Activated gamma-delta T cell treated with anti-CD3 and anti-CD28 coated beads, Interleukin-2, amount 50 U/mL, for 16 hours (primary cell): ENCODE measurements around the gene CPLANE2.
"Not testable (repeated sequence)": the region's sequence is repeated elsewhere in the genome, so short reads cannot be mapped to it uniquely, and the experiment has no call there.

Experiments
- DNase-seq: peaks from one replicate; pipeline ENCODE4 v3.0.0-alpha.2; 2020; ENCODE audit warnings: low read depth

The CPLANE2 gene

DNA sequence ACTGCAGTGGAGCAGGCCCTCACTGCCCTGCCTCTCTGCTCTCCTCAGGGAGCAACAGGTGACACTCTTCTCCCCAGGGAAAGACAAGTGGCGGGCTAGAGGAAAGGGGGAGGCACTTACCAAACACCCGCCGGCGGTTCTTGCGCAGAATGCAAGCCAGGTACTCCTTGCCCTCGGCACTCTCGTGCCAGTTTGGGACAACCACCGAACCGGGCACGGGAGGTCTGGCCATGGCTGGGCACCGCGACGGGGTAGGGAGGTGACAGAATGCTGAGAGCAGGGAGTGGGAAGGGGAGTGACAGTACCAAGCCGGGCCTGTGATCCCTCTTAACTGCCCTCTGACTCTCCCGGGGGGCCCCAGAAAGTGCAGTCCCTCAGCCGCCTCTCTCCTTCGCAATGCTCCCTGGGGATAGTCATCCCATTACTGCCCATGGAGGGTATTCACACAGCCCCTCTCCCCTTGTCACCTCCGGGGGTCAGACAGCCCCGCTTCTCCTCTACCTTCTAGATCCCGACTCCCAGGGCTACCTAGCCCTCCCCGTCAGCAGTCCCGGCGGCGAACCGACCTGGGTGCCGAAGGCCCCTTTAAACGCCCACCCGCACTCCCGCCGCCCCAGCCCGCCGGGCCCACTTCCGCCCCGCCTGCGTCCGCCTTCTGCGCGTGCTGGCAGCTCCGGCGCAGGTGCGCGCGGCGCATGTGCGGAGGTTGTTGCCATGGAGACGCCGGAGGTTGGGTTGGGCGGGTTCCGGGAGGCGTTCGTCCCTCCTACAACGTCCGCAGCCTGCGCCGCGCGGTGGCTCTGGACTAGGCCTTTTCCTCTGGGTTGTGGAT lies at the start of gene CPLANE2:
TSS of gene CPLANE2 (minus strand) at position 673 of the 832 bp plus-strand sequence. CDS start at position 232, 441 bp downstream.
- peak; percentile 94 for DNase-seq

DNA sequence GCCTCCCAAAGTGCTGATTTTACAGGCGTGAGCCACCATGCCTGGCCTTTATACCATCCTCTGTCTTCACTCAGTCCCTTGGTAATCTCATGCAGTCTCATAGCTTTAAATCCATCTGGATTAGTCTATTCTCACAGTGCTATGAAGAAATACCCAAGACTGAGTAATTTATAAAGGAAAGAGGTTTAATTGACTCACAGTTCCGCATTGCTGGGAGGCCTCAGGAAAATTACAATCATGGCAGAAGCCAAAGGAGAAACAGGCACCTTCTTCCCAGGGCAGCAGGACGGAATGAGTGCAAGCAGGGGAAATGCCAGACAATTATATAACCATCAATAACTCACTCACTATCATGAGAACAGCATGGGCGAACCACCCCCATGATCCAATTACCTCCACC lies 49.1 kb upstream of the CPLANE2 start:
- no peak for DNase-seq

DNA sequence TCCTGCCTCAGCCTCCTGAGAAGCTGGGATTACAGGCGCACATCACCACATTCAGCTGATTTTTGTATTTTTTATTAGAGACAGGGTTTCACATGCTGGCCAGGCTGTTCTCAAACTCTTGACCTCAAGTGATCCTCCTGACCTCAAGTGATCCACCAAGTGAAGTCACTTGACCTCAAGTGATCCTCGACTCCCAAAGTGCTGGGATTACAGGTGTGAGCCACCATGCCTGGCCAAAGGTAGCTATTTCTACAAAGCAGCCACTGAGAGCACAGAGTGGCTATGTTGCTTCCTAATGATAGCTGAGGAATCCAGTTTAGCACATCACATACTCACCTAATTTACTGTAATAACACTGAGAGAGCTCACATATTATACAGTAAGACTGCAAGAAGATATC lies 44.8 kb upstream of the CPLANE2 start:
- DNase-seq = no peak

- no peak for DNase-seq
Observed at GRCh38 chr1:16279186-16279585, 42.2 kb upstream of the CPLANE2 start.

GRCh38 chr1:16276302-16277030 lies 39.5 kb upstream of the CPLANE2 start:
- no peak for DNase-seq

DNA sequence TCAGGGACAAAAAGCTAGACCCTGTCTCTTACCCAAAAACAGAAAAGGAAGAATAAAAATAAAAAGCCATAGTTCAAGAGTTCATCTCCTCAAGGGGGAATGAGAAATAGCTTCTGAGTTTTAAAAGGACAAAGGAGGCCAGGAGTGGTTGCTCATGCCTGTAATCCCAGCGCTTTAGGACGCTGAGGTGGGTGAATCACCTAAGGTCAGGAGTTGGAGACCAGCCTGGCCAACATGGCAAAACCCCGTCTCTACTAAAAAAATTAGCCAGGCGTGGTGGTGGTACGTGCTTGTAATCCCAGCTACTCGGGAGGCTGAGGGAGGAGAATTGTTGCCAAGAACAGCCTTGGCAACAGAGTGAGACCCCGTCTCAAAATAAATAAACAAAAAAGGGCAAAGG lies 38.6 kb upstream of the CPLANE2 start:
- DNase-seq = no peak

DNA sequence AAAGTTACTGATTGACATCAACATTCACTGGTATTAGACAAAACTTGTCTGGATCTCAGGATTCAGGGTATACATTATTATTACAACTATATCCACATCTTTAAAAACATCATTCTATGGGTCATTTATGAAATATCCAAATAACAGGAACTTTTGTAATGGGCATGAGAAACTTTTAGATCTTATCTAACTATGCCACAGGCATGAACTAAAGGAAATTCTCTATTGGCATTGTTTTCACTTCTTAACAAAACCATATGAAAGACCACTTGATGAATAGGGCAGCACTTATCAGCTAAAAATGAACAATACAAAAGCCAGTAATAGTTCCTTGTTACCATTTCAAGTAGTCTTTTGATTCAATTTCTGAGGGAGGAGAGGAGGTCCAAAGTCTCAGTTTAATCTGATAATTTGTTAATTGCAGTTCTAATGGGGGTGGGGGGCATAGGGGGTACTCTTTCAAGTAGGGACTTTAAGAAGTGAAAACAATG lies 30.8 kb upstream of the CPLANE2 start:
- no peak for DNase-seq

GRCh38 chr1:16266411-16267118 lies 29.6 kb upstream of the CPLANE2 start:
- DNase-seq = no peak

GRCh38 chr1:16262067-16262466 lies 25.1 kb upstream of the CPLANE2 start:
- DNase-seq = no peak

DNA sequence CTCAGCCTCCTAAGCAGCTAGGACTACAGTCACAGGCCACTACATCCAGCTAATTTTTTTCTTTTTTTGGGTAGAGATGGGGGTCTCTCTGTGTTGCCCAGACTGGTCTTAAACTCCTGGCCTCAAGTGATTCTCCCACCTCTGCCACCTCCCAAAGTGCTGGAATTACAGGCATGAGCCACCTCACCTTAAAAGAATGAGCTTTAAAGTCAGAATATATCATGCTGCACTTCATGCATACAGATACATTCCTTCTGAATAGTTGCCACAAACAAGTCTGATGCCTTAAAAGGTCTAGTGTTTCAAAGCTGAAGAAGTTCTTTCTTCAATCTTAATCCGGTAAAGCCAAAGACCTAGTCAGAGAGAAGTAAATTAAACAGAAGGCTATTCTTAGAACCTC lies 23.8 kb upstream of the CPLANE2 start:
- DNase-seq = no peak

GRCh38 chr1:16258591-16259135 lies 21.7 kb upstream of the CPLANE2 start:
- no peak for DNase-seq

DNA sequence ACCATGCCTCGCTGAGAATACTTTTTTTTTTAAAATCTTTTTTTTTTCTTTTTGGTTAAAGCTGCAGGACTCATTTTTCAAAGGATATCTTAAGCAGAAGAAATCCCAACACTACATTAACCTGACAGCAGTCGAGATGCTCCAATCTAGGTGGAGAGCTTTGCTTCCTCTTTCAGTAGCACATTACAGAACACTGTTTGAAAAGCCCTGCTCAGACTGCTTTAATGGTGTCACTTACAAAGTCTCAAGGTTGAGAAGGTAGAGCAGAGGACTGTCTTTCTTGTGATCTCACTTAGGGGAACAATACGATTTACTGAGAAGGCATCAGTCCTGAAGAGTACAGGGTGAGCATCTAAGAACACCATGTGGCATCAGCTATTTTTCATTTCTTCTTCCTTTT lies 21.0 kb upstream of the CPLANE2 start:
- DNase-seq = no peak

DNA sequence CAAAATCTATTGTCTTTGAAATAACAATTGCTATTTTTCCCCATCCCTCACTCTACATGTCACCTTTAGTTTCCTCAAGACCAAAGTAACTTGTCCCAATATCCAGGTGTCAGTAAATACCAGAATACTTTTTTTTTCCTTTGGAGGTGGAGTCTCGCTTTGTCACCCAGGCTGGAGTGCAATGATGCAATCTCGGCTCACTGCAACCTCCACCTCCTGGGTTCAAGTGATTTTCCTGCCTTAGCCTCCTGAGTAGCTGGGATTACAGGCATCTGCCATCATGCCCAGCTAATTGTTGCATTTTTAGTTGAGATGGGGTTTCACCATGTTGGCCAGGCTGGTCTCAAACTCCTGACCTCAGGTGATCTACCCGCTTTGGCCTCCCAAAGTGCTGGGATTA lies 20.6 kb upstream of the CPLANE2 start:
- DNase-seq = not testable (repeated sequence)

DNA sequence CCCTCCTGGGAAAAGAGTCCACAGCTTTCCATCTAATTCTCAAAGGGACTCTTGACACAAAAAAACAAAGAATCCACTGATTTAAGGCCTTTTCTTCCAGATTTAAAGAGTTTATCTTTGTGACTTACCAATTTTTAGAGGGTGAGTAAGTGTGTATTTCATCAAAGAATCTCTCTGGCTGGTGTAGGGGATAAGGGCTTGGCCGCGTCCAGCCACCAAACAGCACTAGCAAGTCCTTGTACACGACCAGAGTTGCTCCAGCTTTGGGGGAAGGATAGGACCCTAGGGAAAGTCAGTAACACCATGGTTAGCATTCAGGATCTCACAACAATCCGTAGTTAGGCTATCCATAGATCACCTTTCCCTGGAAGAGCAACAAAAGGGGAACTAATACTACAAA lies 19.5 kb upstream of the CPLANE2 start:
- DNase-seq = no peak

- no peak for DNase-seq
Observed at GRCh38 chr1:16254263-16254928, 17.4 kb upstream of the CPLANE2 start.

DNA sequence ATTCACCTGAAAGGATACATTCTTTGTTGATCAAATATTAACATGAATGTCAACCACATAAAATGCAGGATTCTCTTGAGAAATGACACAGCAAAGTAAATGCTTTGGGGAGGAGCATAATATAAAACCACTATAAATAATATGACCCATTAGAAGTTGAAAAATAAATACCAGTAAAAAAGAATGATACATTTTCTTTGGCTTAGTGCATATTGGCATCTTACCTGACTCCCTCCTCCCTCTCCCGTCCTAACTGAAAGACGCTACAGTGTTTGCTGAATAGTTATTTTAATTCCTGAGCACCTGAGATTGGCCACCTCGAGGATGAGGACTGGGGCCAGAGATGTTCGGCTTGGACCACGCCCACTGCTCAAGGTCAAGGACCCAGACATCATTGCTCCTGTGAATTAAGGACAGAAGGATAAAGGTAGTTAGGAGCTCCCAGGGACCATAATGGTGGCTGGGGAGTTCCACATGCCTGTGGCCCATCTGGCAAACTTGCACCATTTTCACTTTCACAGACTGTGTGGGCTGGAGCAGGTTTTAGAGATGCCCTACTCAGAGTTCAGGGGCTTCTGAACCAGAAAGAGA lies 16.4 kb upstream of the CPLANE2 start:
- DNase-seq = no peak

GRCh38 chr1:16252912-16253311 lies 15.9 kb upstream of the CPLANE2 start:
- DNase-seq = no peak

DNA sequence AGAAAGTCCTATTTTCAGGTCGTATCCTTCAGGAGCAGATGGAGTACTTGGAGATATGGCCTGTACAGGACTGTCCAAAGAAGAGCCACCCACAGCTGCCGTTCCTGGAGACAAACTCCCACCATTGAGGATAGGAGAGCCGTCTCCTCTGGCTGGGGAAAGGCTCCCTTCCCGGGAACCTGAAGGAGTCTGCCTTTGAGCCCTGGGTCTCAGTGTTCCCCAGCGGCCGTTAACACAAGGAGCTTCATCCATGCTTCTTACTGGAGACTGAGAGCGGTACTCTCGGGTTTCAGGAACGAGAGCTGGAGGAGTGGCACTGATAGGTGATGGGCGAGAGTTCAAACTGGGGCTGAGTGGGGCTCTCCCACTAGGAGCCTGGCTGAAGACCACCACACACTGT lies 14.4 kb upstream of the CPLANE2 start:
- no peak for DNase-seq

- DNase-seq = no peak
Observed at GRCh38 chr1:16250524-16251251, 13.7 kb upstream of the CPLANE2 start.

DNA sequence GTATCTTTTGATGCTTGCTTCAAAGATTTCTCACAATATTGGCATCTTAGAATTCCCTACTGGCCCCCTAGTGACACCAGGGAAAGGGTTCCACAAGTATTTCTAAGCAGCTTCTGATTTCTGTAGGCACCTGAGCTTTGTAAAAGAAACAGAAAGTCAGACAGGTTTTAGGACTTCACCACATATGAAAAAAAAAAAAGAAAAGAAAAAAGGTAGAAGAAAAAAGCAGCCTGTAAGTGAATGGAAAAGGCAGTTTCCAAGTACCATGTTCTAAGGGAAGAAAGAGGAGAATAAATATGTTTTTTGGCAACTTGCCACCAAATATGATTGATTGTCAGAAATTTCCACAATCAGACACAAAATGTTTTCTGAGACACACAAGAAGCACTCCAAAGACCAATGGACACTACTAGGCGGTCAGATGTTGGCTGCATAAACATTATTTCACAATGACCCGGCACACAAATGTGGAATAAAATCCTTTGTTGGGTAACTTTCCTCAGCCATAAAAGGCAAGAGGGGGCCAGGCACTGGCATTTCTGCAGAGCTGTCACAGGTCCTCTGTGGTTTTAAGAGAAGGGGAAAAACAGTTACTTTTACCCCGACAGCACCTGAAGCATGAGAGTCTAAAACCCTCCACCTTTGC lies 12.7 kb upstream of the CPLANE2 start:
- DNase-seq = no peak
